Mucosa of descending colon (tissue), 3 donors: ENCODE measurements around the gene LRIT3. TPM values are rescaled to one million over a fixed set of nuclear protein-coding genes. Genes with fewer than 3 reads are reported as not detected.
"Not testable (repeated sequence)": the region's sequence is repeated elsewhere in the genome, so short reads cannot be mapped to it uniquely, and the experiment has no call there.

Source experiments
- ATAC-seq: fragments of 200-7000 bp; cut with Tn5 transposase; one replicate; pipeline ENCODE4 v1.9.1; 2020; ENCODE audit warnings: mild to moderate bottlenecking, moderate library complexity
- DNase-seq, 3 donors: peaks; one replicate each; pipeline ENCODE4 v3.0.0-alpha.2; 2020
- H3K36me3 ChIP-seq: fragments of 200-600 bp; one replicate; pipeline ENCODE4 v1.8.0; 2021; ENCODE audit warnings: low read depth, mild to moderate bottlenecking
- H3K4me1 ChIP-seq: fragments of 200-600 bp; one replicate; pipeline ENCODE4 v1.8.0; 2021; ENCODE audit warnings: low read depth, mild to moderate bottlenecking
- H3K4me3 ChIP-seq: fragments of 200-600 bp; one replicate; pipeline ENCODE4 v1.8.0; 2021; ENCODE audit warnings: mild to moderate bottlenecking
- H3K9me3 ChIP-seq: fragments of 200-600 bp; one replicate; pipeline ENCODE4 v1.8.0; 2021; ENCODE audit warnings: mild to moderate bottlenecking
- intact Hi-C, 2 donors: fragments of 100-400 bp; cut with DNase I in 1 of 2; cut with micrococcal nuclease in 1 of 2; formaldehyde crosslinking; loops; one replicate each; pipeline versions ENCODE4 v1.11.0 to v1.11.1; 2022; cut with DNase I, micrococcal nuclease
- total RNA-seq, 3 donors: library from RNA; stranded (reverse); fragmentation: NEBNext Ultra II Directional in 2 of 3; extraction: Animal tissue kit (Norgen Biotek cat#: 25700) in 2 of 3; gene quantifications; one replicate each; pipeline versions ENCODE4 v1.2.1 to v1.2.4, GENCODE V29; 2021 to 2023
- TF ChIP-seq, protein P1 (sequence below): fragments of 200-600 bp; IDR thresholded peaks from one replicate; pipeline ENCODE4 v1.8.0; 2022; ENCODE audit warnings: antibody characterized with exemption, mild to moderate bottlenecking
- donor health status: DM: no; HTN: no; CAD: no; lungs with moderate emphysema.
- donor health status: DM: no; HTN: no; CAD: no.
- donor health status: DM: no; HTN: yes; CAD: no.

The LRIT3 gene
- total RNA-seq, 3 donors from 2014 or later: 0.06 TPM; not detected in 2

GRCh38 chr4:109850601-109851000 lies 2.7 kb downstream of the LRIT3 start:
- no peak for ATAC-seq
- Histone ChIP-seq H3K36me3 (no peaks in the 10 kb centered on the region), H3K9me3 (no peaks in the 10 kb centered on the region), H3K4me3 (no peak overlapping the region), H3K4me1 (peaks cover 8% of the 10 kb centered on the region)
- intact Hi-C loops: no loop called here
- no peak for DNase-seq
- TF ChIP-seq, protein P1, sequence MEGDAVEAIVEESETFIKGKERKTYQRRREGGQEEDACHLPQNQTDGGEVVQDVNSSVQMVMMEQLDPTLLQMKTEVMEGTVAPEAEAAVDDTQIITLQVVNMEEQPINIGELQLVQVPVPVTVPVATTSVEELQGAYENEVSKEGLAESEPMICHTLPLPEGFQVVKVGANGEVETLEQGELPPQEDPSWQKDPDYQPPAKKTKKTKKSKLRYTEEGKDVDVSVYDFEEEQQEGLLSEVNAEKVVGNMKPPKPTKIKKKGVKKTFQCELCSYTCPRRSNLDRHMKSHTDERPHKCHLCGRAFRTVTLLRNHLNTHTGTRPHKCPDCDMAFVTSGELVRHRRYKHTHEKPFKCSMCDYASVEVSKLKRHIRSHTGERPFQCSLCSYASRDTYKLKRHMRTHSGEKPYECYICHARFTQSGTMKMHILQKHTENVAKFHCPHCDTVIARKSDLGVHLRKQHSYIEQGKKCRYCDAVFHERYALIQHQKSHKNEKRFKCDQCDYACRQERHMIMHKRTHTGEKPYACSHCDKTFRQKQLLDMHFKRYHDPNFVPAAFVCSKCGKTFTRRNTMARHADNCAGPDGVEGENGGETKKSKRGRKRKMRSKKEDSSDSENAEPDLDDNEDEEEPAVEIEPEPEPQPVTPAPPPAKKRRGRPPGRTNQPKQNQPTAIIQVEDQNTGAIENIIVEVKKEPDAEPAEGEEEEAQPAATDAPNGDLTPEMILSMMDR: no peak

- DNase-seq, intact Hi-C loops: not testable (repeated sequence)
Measured at GRCh38 chr4:109859426-109860300, 11.8 kb downstream of the LRIT3 start.

GRCh38 chr4:109861271-109861670 lies 13.4 kb downstream of the LRIT3 start:
- no peak for DNase-seq
- Histone ChIP-seq H3K4me1 (no peaks in the 10 kb centered on the region), H3K4me3 (no peak overlapping the region), H3K36me3 (no peaks in the 10 kb centered on the region), H3K9me3 (peaks cover 14% of the 10 kb centered on the region)
- intact Hi-C loops: no loop called here
- no peak for ATAC-seq
- TF ChIP-seq, protein P1: no peak

More at GRCh38 chr4:109859426-109860300, 11.8 kb downstream of the LRIT3 start:
- H3K9me3 ChIP-seq: peaks cover 14% of the 10 kb centered on the region
- H3K4me3 ChIP-seq, H3K36me3 ChIP-seq, H3K4me1 ChIP-seq, ATAC-seq: not testable (repeated sequence)

DNA sequence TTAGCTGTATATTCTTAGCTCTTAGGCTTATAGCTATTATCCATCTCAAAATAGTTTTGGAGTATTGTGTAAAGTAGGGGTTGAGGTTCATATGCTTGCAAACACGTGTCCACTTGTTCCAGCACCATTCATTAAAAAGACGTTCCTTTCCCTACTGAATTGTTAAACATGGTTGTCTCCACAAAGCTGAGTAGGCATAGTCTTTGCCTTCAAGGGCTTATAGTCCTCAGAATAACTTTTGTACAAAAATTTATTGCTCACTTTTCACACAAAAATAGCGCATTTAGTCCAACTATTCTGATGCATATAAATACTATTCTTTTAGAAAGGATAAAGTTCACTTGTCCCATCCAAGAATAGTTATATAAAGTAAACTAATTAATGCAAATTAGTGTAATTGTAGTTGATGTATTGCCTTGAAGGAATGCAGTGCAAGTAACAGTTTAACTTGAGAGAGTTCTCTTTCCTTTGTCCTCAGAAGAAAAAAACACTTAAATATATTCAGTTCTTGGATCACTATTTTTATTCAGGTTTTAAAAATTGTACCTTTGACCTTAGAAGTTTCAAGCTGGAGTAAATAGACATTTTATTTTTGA lies 14.1 kb downstream of the LRIT3 start:
- intact Hi-C loops: no loop called here
- DNase-seq: no peak
- no peak overlapping the region for H3K4me3 ChIP-seq
- no peaks in the 10 kb centered on the region for H3K4me1 ChIP-seq
- H3K9me3 ChIP-seq: peaks cover 14% of the 10 kb centered on the region
- no peak for ATAC-seq
- no peaks in the 10 kb centered on the region for H3K36me3 ChIP-seq
- TF ChIP-seq, protein P1: no peak

GRCh38 chr4:109864134-109864533 lies 16.2 kb downstream of the LRIT3 start:
- DNase-seq (no peak), ATAC-seq (no peak)
- Histone ChIP-seq H3K4me3 (no peak overlapping the region), H3K36me3 (no peaks in the 10 kb centered on the region), H3K9me3 (peaks cover 5% of the 10 kb centered on the region), H3K4me1 (no peaks in the 10 kb centered on the region)
- TF ChIP-seq, protein P1: no peak
- intact Hi-C loops: no loop called here

GRCh38 chr4:109870061-109870460 lies 22.2 kb downstream of the LRIT3 start:
- TF ChIP-seq, protein P1: no peak
- no peak for DNase-seq
- no peaks in the 10 kb centered on the region for H3K9me3 ChIP-seq
- H3K36me3 ChIP-seq: no peaks in the 10 kb centered on the region
- H3K4me1 ChIP-seq: no peaks in the 10 kb centered on the region
- no peak for ATAC-seq
- no peak overlapping the region for H3K4me3 ChIP-seq
- intact Hi-C loops: no loop called here
